Stimulated activated CD4-positive, alpha-beta T cell treated with anti-CD3 and anti-CD28 coated beads, Interleukin-15, amount 100 ng/mL, for 1 hour (primary cell): ENCODE measurements around the gene SLC2A4RG.

ENCODE experiments used
- DNase-seq, 2 donors: peaks; one replicate each; pipeline ENCODE4 v3.0.0-alpha.2; 2020; ENCODE audit warnings: low read depth in 1 of 2, low spot score in 1 of 2

SLC2A4RG gene

GRCh38 chr20:63752411-63753101 lies 13.0 kb downstream of the SLC2A4RG start:
- DNase-seq, result no peak

GRCh38 chr20:63753381-63753780 lies 13.8 kb downstream of the SLC2A4RG start:
- DNase-seq, result no peak

- DNase-seq, result no peak
These were observed 14.4 kb downstream of the SLC2A4RG start for GRCh38 chr20:63754008-63754407.

- DNase-seq, result no peak
These were observed 16.5 kb downstream of the SLC2A4RG start for GRCh38 chr20:63755933-63756647.

GRCh38 chr20:63756648-63756991 lies 17.0 kb downstream of the SLC2A4RG start:
- no peak for DNase-seq

GRCh38 chr20:63758152-63758551 lies 18.6 kb downstream of the SLC2A4RG start:
- DNase-seq, result no peak

GRCh38 chr20:63759377-63759901 lies 19.9 kb downstream of the SLC2A4RG start:
- DNase-seq, result no peak

- no peak for DNase-seq
These were observed 25.7 kb downstream of the SLC2A4RG start for GRCh38 chr20:63765082-63765873.

- DNase-seq, result no peak
These were observed 26.3 kb downstream of the SLC2A4RG start for GRCh38 chr20:63765902-63766301.

GRCh38 chr20:63766695-63767426 lies 27.3 kb downstream of the SLC2A4RG start:
- DNase-seq, result no peak

- no peak for DNase-seq
These were observed 27.9 kb downstream of the SLC2A4RG start for GRCh38 chr20:63767456-63767855.

GRCh38 chr20:63767886-63768285 lies 28.3 kb downstream of the SLC2A4RG start:
- no peak for DNase-seq

- DNase-seq, result no peak
These were observed 29.3 kb downstream of the SLC2A4RG start for GRCh38 chr20:63768591-63769515.

GRCh38 chr20:63769891-63770474 lies 30.4 kb downstream of the SLC2A4RG start:
- no peak for DNase-seq

GRCh38 chr20:63771046-63771707 lies 31.6 kb downstream of the SLC2A4RG start:
- no peak for DNase-seq

GRCh38 chr20:63772781-63773518 lies 33.4 kb downstream of the SLC2A4RG start:
- no peak for DNase-seq

GRCh38 chr20:63773571-63774241 lies 34.1 kb downstream of the SLC2A4RG start:
- DNase-seq, result no peak

GRCh38 chr20:63774306-63774705 lies 34.7 kb downstream of the SLC2A4RG start:
- DNase-seq, result no peak
